ENCODE data around the gene LRRC31.

The LRRC31 gene

GRCh38 chr3:169869484-169870220, at the start of gene LRRC31:
Gene LRRC31 (minus strand): TSS chr3:169869935. CDS start chr3:169869807, 128 bp downstream.
- no peak for DNase-seq

GRCh38 chr3:169914321-169914720, 44.6 kb upstream of the LRRC31 start:
- DNase-seq, result no peak

- DNase-seq, result no peak
These were observed 43.6 kb upstream of the LRRC31 start for GRCh38 chr3:169913323-169913722.

- DNase-seq, result no peak
These were observed 41.5 kb upstream of the LRRC31 start, which contains the start of gene SAMD7 for GRCh38 chr3:169911272-169911671. Gene SAMD7 (plus strand): TSS chr3:169911572. CDS start chr3:169919499, 7,927 bp downstream.

GRCh38 chr3:169907944-169908343, 38.2 kb upstream of the LRRC31 start:
- DNase-seq, result no peak

GRCh38 chr3:169907476-169907875, 37.7 kb upstream of the LRRC31 start:
- peak; percentile 67 for DNase-seq

- no peak for DNase-seq
These were observed 35.7 kb upstream of the LRRC31 start for GRCh38 chr3:169905404-169905803.

- no peak for DNase-seq
These were observed 31.7 kb upstream of the LRRC31 start for GRCh38 chr3:169901453-169901852.

- DNase-seq, result no peak
These were observed 27.5 kb upstream of the LRRC31 start for GRCh38 chr3:169897284-169897683.

GRCh38 chr3:169895072-169895471, 25.3 kb upstream of the LRRC31 start:
- no peak for DNase-seq

GRCh38 chr3:169894110-169894509, 24.4 kb upstream of the LRRC31 start:
- no peak for DNase-seq

GRCh38 chr3:169891886-169892285, 22.2 kb upstream of the LRRC31 start:
- DNase-seq, result no peak

GRCh38 chr3:169886671-169887070, 16.9 kb upstream of the LRRC31 start:
- DNase-seq, result no peak

- no peak for DNase-seq
These were observed 11.0 kb upstream of the LRRC31 start for GRCh38 chr3:169880576-169881250.

- DNase-seq, result no peak
These were observed 10.3 kb upstream of the LRRC31 start for GRCh38 chr3:169879845-169880575.

- no peak for DNase-seq
These were observed 9.3 kb upstream of the LRRC31 start for GRCh38 chr3:169879013-169879557.

GRCh38 chr3:169871129-169871886, 1.6 kb upstream of the LRRC31 start:
- DNase-seq, result no peak

- DNase-seq, result no peak
These were observed 1.4 kb downstream of the LRRC31 start for GRCh38 chr3:169868369-169868768.

GRCh38 chr3:169867584-169868210, 2.0 kb downstream of the LRRC31 start:
- DNase-seq, result no peak

- DNase-seq, result no peak
These were observed 4.5 kb downstream of the LRRC31 start for GRCh38 chr3:169865176-169865767.

GRCh38 chr3:169864270-169864669, 5.5 kb downstream of the LRRC31 start:
- no peak for DNase-seq

GRCh38 chr3:169863458-169863899, 6.3 kb downstream of the LRRC31 start:
- DNase-seq, result peak; percentile 80
